Panc1 (cell line): Measurements from ENCODE around the gene CAMKK1. TPM values are rescaled to one million over a fixed set of nuclear protein-coding genes. Genes with fewer than 3 reads are reported as not detected.

Experiments used
- ATAC-seq: fragments of 200-7000 bp; cut with Tn5 transposase; 2 replicates; pipeline ENCODE4 v1.9.1; 2020; ENCODE audit warnings: mild to moderate bottlenecking, moderate library complexity
- BruUV-seq: library from RNA; stranded (reverse); fragments of 400-500 nt; replicated peaks from 2 replicates; lab custom pipeline; 2021; lab: Mats Ljungman, UMichigan
- CTCF ChIA-PET: fragments of 300-600 bp; sonication (Branson Sonifier 250); formaldehyde crosslinking; loops from one replicate; lab custom pipeline; 2022; ENCODE audit warnings: antibody characterized with exemption; lab: Charles Lee
- POLR2A ChIA-PET: fragments of 300-600 bp; sonication (Branson Sonifier 250); formaldehyde crosslinking; loops from one replicate; lab custom pipeline; 2022; ENCODE audit warnings: antibody characterized with exemption; lab: Charles Lee
- DNase-seq: peaks from one replicate; pipeline ENCODE4 v3.0.0-alpha.2; 2010; ENCODE audit warnings: low read depth, low spot score
- H3K27ac ChIP-seq: 2 replicates; pipeline ENCODE4 v1.5.1; 2011; ENCODE audit warnings: mild to moderate bottlenecking, low read length, inconsistent platforms
- H3K27me3 ChIP-seq: fragments of 200-500 bp; sonication (Bioruptor generic); 2 replicates; pipeline ENCODE4 v1.6.0; 2014; ENCODE audit warnings: low read length, inconsistent platforms; ENCODE audit not compliant: control insufficient read depth, insufficient read depth
- H3K36me3 ChIP-seq: fragments of 200-500 bp; sonication (Bioruptor generic); 2 replicates; pipeline ENCODE4 v1.5.1; 2014; ENCODE audit warnings: inconsistent platforms, mild to moderate bottlenecking, low read length, moderate library complexity; ENCODE audit not compliant: control insufficient read depth, insufficient read depth
- H3K4me1 ChIP-seq: 2 replicates; pipeline ENCODE4 v1.5.1; 2011; ENCODE audit warnings: inconsistent platforms, mild to moderate bottlenecking, low read length, moderate library complexity; ENCODE audit not compliant: control insufficient read depth, insufficient read depth
- H3K4me3 ChIP-seq, 2 experiments: 2 replicates each; pipeline ENCODE4 v1.5.1; 2011 to 2012; ENCODE audit warnings: low read depth in 2 of 2, low read length in 2 of 2, mild to moderate bottlenecking in 2 of 2, inconsistent platforms in 1 of 2, moderate library complexity in 1 of 2
- H3K9me3 ChIP-seq: fragments of 200-500 bp; sonication (Bioruptor generic); 2 replicates; pipeline ENCODE4 v1.5.1; 2014; ENCODE audit warnings: low read depth, mild to moderate bottlenecking, inconsistent platforms, low read length, moderate library complexity; ENCODE audit not compliant: control insufficient read depth, insufficient read depth
- POLR2AphosphoS5 ChIP-seq: IDR thresholded peaks from 2 replicates; pipeline ENCODE4 v1.6.1; 2012; ENCODE audit warnings: mild to moderate bottlenecking, low read depth, low read length, moderate library complexity
- REST ChIP-seq, 2 experiments: IDR thresholded peaks; 2 replicates each; pipeline ENCODE4 v1.6.1; 2011 to 2012; ENCODE audit warnings: low read depth in 2 of 2, control low read depth in 1 of 2, low read length in 1 of 2, mild to moderate bottlenecking in 1 of 2, moderate library complexity in 1 of 2; ENCODE audit not compliant: insufficient read depth in 1 of 2
- SIN3A ChIP-seq: IDR thresholded peaks from 2 replicates; pipeline ENCODE4 v1.6.1; 2012; ENCODE audit warnings: low read depth, mild to moderate bottlenecking, low read length, moderate library complexity, borderline replicate concordance; ENCODE audit not compliant: insufficient read depth
- TCF7L2 ChIP-seq: IDR thresholded peaks from 2 replicates; pipeline ENCODE4 v1.6.1; 2011; ENCODE audit warnings: mild to moderate bottlenecking, low read depth, low read length, inconsistent platforms
- in situ Hi-C: cut with HindIII; loops from 2 replicates; pipeline ENCODE4 v1.10.0; 2016; ENCODE audit warnings: low sequenced_read_pairs, low pct_unique_long_range_greater_than_20kb
- intact Hi-C: fragments of 100-400 bp; cut with micrococcal nuclease; formaldehyde crosslinking; loops from one replicate; pipeline ENCODE4 v1.10.0; 2022; ENCODE audit not compliant: unreplicated experiment
- total RNA-seq: library from RNA; stranded (reverse); gene quantifications from one replicate; pipeline ENCODE4 v1.2.1, GENCODE V29; 2021; ENCODE audit not compliant: unreplicated experiment
- TF ChIP-seq, protein P1 (sequence below): fragments of 450-650 bp; IDR thresholded peaks from 2 replicates; pipeline ENCODE4 v1.5.1; 2017; ENCODE audit warnings: mild to moderate bottlenecking

CAMKK1 gene
- total RNA-seq, 1 experiment from 2014 or later, result 6.7 TPM

- H3K27ac ChIP-seq, result no peak overlapping the region
- intact Hi-C loops, result no loop called here
- no peaks in the 10 kb centered on the region for H3K4me1 ChIP-seq
- peaks cover 29% of the 10 kb centered on the region for H3K36me3 ChIP-seq
- no peak overlapping the region for H3K4me3 ChIP-seq
- no TSS peak for BruUV-seq
- ATAC-seq (no peak), DNase-seq (no peak)
- in situ Hi-C loops, result no loop called here
- POLR2A ChIA-PET, result no interaction called here
- no peaks in the 10 kb centered on the region for H3K9me3 ChIP-seq
- no peak for TF ChIP-seq REST (IDR thresholded peaks at IDR 0.05; ENCODE audit: insufficient read depth in 1 of 2, low read depth in 2 of 2, low read length in 1 of 2)
- TF ChIP-seq TCF7L2, result no peak
- no peak for TF ChIP-seq SIN3A
- TF ChIP-seq, protein P1, sequence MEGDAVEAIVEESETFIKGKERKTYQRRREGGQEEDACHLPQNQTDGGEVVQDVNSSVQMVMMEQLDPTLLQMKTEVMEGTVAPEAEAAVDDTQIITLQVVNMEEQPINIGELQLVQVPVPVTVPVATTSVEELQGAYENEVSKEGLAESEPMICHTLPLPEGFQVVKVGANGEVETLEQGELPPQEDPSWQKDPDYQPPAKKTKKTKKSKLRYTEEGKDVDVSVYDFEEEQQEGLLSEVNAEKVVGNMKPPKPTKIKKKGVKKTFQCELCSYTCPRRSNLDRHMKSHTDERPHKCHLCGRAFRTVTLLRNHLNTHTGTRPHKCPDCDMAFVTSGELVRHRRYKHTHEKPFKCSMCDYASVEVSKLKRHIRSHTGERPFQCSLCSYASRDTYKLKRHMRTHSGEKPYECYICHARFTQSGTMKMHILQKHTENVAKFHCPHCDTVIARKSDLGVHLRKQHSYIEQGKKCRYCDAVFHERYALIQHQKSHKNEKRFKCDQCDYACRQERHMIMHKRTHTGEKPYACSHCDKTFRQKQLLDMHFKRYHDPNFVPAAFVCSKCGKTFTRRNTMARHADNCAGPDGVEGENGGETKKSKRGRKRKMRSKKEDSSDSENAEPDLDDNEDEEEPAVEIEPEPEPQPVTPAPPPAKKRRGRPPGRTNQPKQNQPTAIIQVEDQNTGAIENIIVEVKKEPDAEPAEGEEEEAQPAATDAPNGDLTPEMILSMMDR, result no peak
- no peak for TF ChIP-seq POLR2AphosphoS5
- H3K27me3 ChIP-seq, result no peaks in the 10 kb centered on the region
- CTCF ChIA-PET, result no interaction called here
These were observed 71.8 kb downstream of the CAMKK1 start for GRCh38 chr17:3821101-3821500.

- no peak overlapping the region for H3K27ac ChIP-seq
- H3K36me3 ChIP-seq, result peaks cover 26% of the 10 kb centered on the region
- DNase-seq (no peak), ATAC-seq (no peak)
- H3K9me3 ChIP-seq, result no peaks in the 10 kb centered on the region
- intact Hi-C loops, result no loop called here
- in situ Hi-C loops, result no loop called here
- H3K4me3 ChIP-seq, result no peak overlapping the region
- TF ChIP-seq TCF7L2 (no peak), SIN3A (no peak), POLR2AphosphoS5 (no peak), REST (IDR thresholded peaks at IDR 0.05; ENCODE audit: insufficient read depth in 1 of 2, low read depth in 2 of 2, low read length in 1 of 2) (no peak)
- TF ChIP-seq, protein P1, result no peak
- CTCF ChIA-PET, result no interaction called here
- POLR2A ChIA-PET, result no interaction called here
- no TSS peak for BruUV-seq
- no peaks in the 10 kb centered on the region for H3K4me1 ChIP-seq
- no peaks in the 10 kb centered on the region for H3K27me3 ChIP-seq
These were observed 74.1 kb downstream of the CAMKK1 start for GRCh38 chr17:3818786-3819185.
